ENCODE measurements around the gene SARS2.
"Not testable (repeated sequence)": the region's sequence is repeated elsewhere in the genome, so short reads cannot be mapped to it uniquely, and the experiment has no call there.

The SARS2 gene

GRCh38 chr19:38946229-38947010, 15.9 kb upstream of the SARS2 start:
- no peak for DNase-seq (ENCODE audit: low read depth in 2 of 2)

- no peak for DNase-seq (ENCODE audit: low read depth in 2 of 2)
Observed at GRCh38 chr19:38945562-38946228, 15.1 kb upstream of the SARS2 start.

DNA sequence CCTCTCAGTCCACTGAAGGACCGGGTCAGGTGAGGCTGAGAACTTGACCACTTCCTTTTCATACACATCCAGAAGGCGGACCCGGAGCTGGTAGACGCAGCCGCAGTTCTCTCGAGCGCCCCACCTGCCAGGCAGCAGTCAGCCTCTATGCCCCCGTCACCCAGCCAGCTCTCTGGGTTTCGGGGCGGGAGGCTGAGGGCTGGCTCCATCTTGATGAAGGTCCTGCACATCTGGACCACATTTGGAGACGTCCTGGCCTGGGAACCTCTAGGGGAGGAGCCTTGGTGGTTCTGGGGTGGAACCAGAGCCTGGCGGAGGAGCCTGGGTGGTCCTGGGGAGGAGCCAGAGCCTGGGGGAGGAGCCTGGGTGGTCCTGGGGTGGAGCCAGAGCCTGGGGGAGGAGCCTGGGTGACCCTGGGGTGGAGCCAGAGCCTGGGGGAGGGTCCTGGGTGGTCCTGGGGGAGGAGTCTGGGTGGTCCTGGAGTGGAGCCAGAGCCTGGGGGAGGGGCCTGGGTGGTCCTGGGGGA, 14.5 kb upstream of the SARS2 start:
- DNase-seq (ENCODE audit: low read depth in 2 of 2), result no peak

DNA sequence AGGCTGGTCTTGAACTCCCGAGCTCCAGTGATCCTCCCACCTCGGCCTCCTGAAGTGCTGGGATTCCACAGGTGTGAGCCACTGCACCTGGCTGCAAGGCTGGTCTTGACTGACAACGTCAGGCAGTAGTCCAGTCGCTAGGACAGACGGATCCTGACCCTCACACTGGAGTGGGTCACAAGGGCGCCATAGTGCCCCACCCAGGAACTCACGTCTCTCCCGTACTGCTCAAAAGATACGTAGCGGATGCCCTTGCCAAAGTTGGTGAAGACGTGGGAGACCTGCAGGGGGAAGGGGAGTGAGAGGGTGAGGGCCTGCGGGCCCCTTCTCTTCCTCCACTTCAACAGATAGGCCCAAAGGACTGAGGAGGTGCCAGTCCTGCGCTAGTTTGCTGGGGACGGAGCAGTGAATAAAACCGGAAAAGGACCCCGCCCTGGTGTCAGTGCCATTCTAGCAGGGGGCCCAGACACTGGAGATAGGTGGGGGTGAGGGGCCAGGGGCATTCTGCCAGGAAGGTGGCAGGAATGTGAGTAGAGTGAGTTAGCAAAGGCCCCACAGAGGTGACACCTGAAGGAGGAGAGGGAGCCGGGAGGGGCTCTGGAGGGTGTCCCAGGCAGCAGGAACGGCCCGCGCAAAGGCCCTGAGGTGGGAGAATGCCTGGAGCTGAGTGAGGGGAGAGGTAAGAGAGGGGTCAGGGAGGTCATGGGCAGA, 12.1 kb upstream of the SARS2 start:
- no peak for DNase-seq (ENCODE audit: low read depth in 2 of 2)

GRCh38 chr19:38941979-38942378, 11.4 kb upstream of the SARS2 start:
- DNase-seq (ENCODE audit: low read depth in 2 of 2), result no peak

- not testable (repeated sequence) for DNase-seq (ENCODE audit: low read depth in 2 of 2)
Observed at GRCh38 chr19:38941466-38941865, 10.9 kb upstream of the SARS2 start.

GRCh38 chr19:38939957-38940356, 9.4 kb upstream of the SARS2 start:
- DNase-seq (ENCODE audit: low read depth in 2 of 2), result no peak

DNA sequence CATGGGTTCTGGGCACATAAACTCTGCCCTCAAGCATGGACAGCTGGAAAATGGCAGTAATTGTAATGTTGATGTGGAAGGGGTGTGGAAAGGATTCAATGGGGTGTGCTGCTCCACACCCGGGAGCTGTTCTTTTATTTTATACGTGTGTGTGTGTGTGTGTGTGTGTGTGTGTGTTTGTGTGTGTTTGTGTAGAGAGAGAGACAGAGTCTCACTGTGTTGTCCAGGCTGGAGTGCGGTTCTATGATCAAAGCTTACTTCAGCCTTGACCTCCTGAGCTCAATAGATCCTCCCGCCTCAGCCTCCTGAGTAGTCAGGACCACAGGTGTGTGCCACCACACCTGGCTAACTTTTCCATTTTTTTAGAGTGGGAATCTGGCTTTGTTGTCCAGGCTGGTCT, 3.0 kb upstream of the SARS2 start:
- DNase-seq (ENCODE audit: low read depth in 2 of 2), result no peak

DNA sequence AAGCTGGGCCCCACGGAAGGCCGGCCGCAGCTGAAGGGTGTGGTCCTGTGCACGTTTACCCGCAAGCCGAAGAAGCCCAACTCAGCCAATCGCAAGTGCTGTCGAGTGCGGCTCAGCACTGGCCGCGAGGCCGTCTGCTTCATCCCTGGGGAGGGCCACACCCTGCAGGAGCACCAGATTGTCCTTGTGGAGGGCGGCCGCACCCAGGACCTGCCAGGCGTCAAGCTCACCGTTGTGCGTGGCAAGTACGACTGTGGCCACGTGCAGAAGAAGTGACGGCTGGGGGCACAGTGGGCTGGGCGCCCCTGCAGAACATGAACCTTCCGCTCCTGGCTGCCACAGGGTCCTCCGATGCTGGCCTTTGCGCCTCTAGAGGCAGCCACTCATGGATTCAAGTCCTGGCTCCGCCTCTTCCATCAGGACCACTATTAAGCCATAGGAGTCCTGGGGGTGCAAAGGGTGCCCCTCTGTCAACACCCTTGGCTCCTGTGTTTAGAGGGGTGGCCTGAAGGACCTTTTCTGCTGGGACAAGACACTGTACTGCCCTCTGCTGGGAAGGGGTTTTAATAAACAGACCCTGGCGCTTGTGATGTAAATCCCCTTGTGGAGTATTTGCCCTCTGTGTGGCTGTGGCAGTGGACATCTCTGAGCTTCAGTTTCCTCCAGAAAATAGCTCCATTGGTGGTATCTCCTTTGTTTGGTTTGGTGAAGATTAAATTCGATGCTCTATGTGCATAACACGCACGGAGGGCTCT, 2.0 kb upstream of the SARS2 start:
- DNase-seq (ENCODE audit: low read depth in 2 of 2), result peak in 1 of 2 donors; percentile 31

GRCh38 chr19:38931521-38931793, 894 bp upstream of the SARS2 start:
- DNase-seq (ENCODE audit: low read depth in 2 of 2), result no peak

GRCh38 chr19:38930776-38931520, 385 bp upstream of the SARS2 start, which contains the start of gene MRPS12:
TSS of gene MRPS12 (plus strand) at chr19:38930944. CDS start at chr19:38931295, 351 bp downstream.
- peak; percentile 96 to 98 for DNase-seq (ENCODE audit: low read depth in 2 of 2)

DNA sequence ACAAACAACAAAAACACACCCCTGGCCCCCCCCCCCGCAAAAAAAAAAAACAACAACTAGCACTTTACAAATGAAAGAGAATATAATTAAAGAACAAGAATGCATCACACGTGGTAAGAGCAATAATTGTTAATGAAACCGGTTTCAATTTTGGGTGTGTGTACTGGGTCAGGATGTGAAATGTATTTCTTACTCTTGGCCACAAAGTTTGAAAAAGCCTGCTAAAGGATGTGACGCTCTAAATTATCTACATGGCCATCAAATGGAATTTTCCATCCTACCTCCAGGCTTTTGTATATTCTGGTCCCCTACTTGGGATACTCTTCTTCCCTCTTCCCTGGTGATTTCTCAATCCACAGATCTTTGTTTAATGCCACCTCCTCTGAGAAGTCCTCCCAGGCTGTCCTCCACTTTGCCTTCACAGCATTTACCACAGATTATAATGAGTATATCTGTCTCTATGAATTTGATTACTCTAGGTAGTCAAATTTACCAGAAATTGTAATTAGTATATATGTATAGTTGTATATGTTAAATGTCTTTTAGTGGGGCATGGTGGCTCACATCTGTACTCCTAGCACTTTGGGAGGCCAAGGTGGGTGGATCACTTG, 2.1 kb downstream of the SARS2 start:
- no peak for DNase-seq (ENCODE audit: low read depth in 2 of 2)

DNA sequence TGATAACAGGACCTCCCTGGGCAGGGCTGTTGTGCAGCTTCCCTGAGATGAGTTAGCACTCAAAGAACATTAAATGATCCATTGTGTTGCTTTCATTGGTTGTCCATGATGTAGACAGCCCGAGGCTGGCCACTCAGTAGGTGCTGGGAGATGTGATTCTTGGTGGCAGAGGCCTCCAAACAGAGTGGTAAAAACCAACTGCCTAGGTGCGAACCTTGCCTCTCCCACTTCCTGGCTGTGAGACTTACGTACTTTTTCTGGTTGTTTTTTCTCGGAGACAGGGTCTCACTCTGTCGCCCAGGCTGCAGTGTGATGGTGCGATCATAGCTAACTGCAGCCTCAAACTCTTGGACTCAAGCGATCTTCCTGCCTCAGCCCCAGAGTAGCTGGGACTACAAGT, 6.2 kb downstream of the SARS2 start:
- no peak for DNase-seq (ENCODE audit: low read depth in 2 of 2)

DNA sequence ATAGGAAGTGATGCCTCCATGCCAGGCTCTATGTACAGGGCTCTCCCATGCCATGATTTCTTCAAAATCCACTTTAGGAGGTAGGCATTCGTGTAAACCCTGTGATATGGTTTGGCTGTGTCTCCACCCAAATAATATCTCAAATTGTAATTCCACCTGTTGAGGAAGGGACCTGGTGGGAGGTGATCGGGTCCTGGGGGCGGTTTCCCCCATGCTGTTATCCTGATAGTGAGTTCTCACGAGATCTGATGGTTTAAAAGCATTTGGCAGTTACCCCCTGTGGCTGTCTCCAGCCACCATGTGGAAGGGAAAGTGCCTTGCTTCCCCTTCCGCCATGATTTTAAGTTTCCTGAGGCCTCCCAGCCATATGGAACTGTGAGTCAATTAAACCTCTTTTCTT, 8.1 kb downstream of the SARS2 start:
- DNase-seq (ENCODE audit: low read depth in 2 of 2), result no peak

DNA sequence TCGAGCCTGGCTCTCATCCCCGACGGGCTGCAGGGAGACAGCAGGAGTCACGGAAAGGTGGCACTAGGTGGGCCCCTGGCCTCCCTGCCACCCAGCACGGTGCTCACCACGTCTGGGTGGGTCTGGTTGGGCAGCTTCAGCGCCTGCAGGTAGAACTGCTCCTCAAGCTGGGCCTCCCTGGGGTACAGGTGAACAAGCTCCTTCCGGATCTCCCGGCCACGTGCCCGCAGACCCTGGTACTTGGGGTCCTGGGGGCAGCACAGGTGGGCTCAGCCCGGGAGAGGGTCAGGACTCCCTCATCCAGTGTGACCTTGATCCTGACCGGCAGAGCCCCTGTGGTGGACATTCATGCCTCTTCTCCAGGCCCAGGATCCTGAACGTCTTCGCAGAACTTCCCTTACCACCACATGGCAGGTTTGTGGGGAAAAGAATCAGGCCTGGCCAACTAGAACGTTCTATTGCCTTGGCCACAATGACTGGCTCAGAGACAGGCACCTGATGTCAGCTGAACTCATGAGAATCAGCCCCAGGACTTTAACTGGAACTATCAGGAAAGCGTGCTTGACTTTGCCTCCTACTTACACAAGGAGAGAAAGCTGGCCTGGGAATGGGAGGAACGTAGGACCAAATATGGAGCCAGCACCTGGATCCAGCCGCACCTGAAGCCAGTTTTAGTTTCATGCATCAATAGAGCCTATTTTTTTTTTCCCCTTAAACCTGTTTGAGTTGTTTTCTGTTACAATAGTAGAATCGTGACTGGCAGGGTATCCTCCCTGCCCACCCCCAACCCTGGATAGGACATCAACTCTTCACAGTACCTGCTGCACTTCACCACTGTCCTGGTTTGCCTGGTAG, 8.9 kb downstream of the SARS2 start:
- no peak for DNase-seq (ENCODE audit: low read depth in 2 of 2)

DNA sequence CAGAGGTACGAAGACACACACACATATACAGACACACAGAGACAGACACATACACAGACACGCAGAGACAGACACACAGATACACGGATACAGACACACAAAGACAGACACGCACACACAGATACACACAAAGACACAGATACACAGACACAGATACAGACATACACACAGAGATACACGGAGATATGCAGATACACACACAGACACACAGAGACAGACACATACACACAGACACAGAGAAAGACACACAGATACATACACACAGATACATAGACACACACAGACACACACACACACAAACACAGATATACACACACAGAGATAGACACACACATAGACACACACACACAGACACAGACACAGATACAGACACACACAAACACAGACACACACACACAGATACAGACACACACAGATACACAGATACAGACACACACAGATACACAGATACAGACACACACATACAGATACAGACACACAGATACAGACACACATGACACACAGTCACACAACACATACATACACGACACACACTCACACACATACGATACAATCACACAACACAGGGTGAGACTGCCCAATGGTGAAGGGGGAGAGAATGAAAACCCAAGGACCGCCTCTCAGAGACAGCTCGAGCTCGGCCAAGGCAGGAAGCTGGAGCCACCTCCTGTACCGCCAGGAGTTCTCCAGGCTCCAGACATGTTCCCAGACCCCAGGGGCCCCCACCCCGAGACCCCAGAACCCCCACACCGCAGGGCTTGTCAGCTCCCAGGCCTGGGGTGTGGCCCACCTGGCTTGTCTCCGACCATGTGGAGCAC, 9.8 kb downstream of the SARS2 start:
- DNase-seq (ENCODE audit: low read depth in 2 of 2), result no peak

- DNase-seq (ENCODE audit: low read depth in 2 of 2), result no peak
Observed at GRCh38 chr19:38919837-38920601, 10.5 kb downstream of the SARS2 start.

GRCh38 chr19:38918526-38918925, 12.0 kb downstream of the SARS2 start:
- no peak for DNase-seq (ENCODE audit: low read depth in 2 of 2)
